ENCODE measurements around the gene CPLANE1. TPM values are rescaled to one million over a fixed set of nuclear protein-coding genes. Genes with fewer than 3 reads are reported as not detected.

Gene CPLANE1
- total and polyA plus RNA-seq, 2 donors (not counting 3 experiments of a cell fraction or from before 2014, with no cell fraction given), result 4.6 to 21.5 TPM

GRCh38 chr5:37207802-37208201 is 41.4 kb downstream of the CPLANE1 start:
- Histone ChIP-seq H2AFZ (ENCODE audit: low read depth, low read length) (no peak overlapping the region), H3K27me3 (ENCODE audit: control insufficient read depth in 2 of 2, insufficient read depth in 2 of 2, low read length in 2 of 2) (no peaks in the 10 kb centered on the region), H3K4me2 (ENCODE audit: insufficient read depth, low read length) (no peak overlapping the region), H3K36me3 (ENCODE audit: control insufficient read depth in 2 of 2, extremely low read depth in 1 of 2, insufficient read depth in 2 of 2, low read length in 2 of 2) (peaks cover 3 to 5% of the 10 kb centered on the region in 2 experiments), H3K27ac (ENCODE audit: insufficient read depth, low read depth, low read length) (no peak overlapping the region), H3K9me1 (replicated peaks; ENCODE audit: control insufficient read depth, extremely low read depth, insufficient read depth, low read length) (no peaks in the 10 kb centered on the region), H3K9ac (replicated peaks; ENCODE audit: extremely low read depth, insufficient read depth, low read length) (no peak overlapping the region), H3K9me3 (replicated peaks; ENCODE audit: control insufficient read depth, insufficient read depth, low read length) (no peaks in the 10 kb centered on the region), H3K4me1 (ENCODE audit: control insufficient read depth, extremely low read depth, insufficient read depth, low read length) (no peaks in the 10 kb centered on the region), H4K20me1 (replicated peaks; ENCODE audit: control insufficient read depth, extremely low read depth, insufficient read depth, low read length) (no peaks in the 10 kb centered on the region), H3K4me3 (replicated peaks in 1 of 3; ENCODE audit: insufficient read depth in 1 of 3, low read depth in 1 of 3, low read length in 3 of 3) (no peak overlapping the region), H3K79me2 (ENCODE audit: control insufficient read depth, insufficient read depth, low read length) (no peaks in the 10 kb centered on the region)
- ChIA-PET CTCF (interaction anchor here (1.1 kb wide), 1 partner anchor 10 kb away, joined by 4 read pairs; no protein-coding TSS in a partner anchor), POLR2A (no interaction called here)
- DNase-seq (ENCODE audit: low read depth, low spot score) (no peak), FAIRE-seq (no peak)
- no TSS peak for BruUV-seq (replicated peaks)
- dilution Hi-C loops (cut with MboI; ENCODE audit: extremely low pct_ligation_motif_present, low sequenced_read_pairs) (no loop called here), intact Hi-C loops (cut with micrococcal nuclease) (no loop called here)
- TF ChIP-seq FOS (IDR thresholded peaks at IDR 0.05; ENCODE audit: borderline replicate concordance, insufficient read depth, low read length) (no peak), MAX (IDR thresholded peaks at IDR 0.05; ENCODE audit: insufficient read depth, insufficient read length) (no peak)

GRCh38 chr5:37206736-37207135 is 42.4 kb downstream of the CPLANE1 start:
- DNase-seq (ENCODE audit: low read depth, low spot score), result no peak
- intact Hi-C loops (cut with micrococcal nuclease), result no loop called here
- Histone ChIP-seq H3K9me1 (replicated peaks; ENCODE audit: control insufficient read depth, extremely low read depth, insufficient read depth, low read length) (no peaks in the 10 kb centered on the region), H3K27ac (ENCODE audit: insufficient read depth, low read depth, low read length) (no peak overlapping the region), H2AFZ (ENCODE audit: low read depth, low read length) (no peak overlapping the region), H3K36me3 (ENCODE audit: control insufficient read depth in 2 of 2, extremely low read depth in 1 of 2, insufficient read depth in 2 of 2, low read length in 2 of 2) (peaks cover 3 to 5% of the 10 kb centered on the region in 2 experiments), H3K9ac (replicated peaks; ENCODE audit: extremely low read depth, insufficient read depth, low read length) (no peak overlapping the region), H3K27me3 (ENCODE audit: control insufficient read depth in 2 of 2, insufficient read depth in 2 of 2, low read length in 2 of 2) (no peaks in the 10 kb centered on the region), H3K79me2 (ENCODE audit: control insufficient read depth, insufficient read depth, low read length) (no peaks in the 10 kb centered on the region), H3K4me1 (ENCODE audit: control insufficient read depth, extremely low read depth, insufficient read depth, low read length) (no peaks in the 10 kb centered on the region), H3K4me2 (ENCODE audit: insufficient read depth, low read length) (no peak overlapping the region), H3K9me3 (replicated peaks; ENCODE audit: control insufficient read depth, insufficient read depth, low read length) (no peaks in the 10 kb centered on the region), H3K4me3 (replicated peaks in 1 of 3; ENCODE audit: insufficient read depth in 1 of 3, low read depth in 1 of 3, low read length in 3 of 3) (no peak overlapping the region), H4K20me1 (replicated peaks; ENCODE audit: control insufficient read depth, extremely low read depth, insufficient read depth, low read length) (no peaks in the 10 kb centered on the region)
- ChIA-PET POLR2A (no interaction called here), CTCF (interaction anchor here (1.1 kb wide), 1 partner anchor 11 kb away, joined by 4 read pairs; no protein-coding TSS in a partner anchor)
- TF ChIP-seq GATA2 (IDR thresholded peaks at IDR 0.05; ENCODE audit: insufficient read depth, insufficient read length, low read depth, low read length) (no peak), POLR2A (IDR thresholded peaks at IDR 0.05; ENCODE audit: low read depth, low read length) (no peak), MAX (IDR thresholded peaks at IDR 0.05; ENCODE audit: insufficient read depth, insufficient read length) (no peak), POLR2AphosphoS5 (IDR thresholded peaks at IDR 0.05; ENCODE audit: insufficient read depth, low read depth, low read length) (no peak), EZH2 (IDR thresholded peaks at IDR 0.05; ENCODE audit: borderline replicate concordance, low read depth, low read length, severe bottlenecking) (no peak), CTCF (IDR thresholded peaks at IDR 0.05; ENCODE audit: extremely low read depth in 1 of 2, insufficient read depth in 1 of 2, low read depth in 1 of 2, low read length in 2 of 2) (no peak), MYC (IDR thresholded peaks at IDR 0.05; ENCODE audit: low read depth, low read length) (no peak), JUN (IDR thresholded peaks at IDR 0.05; ENCODE audit: borderline replicate concordance, insufficient read depth, insufficient read length, low read depth) (no peak), FOS (IDR thresholded peaks at IDR 0.05; ENCODE audit: borderline replicate concordance, insufficient read depth, low read length) (no peak)
- no TSS peak for BruUV-seq (replicated peaks)
- no peak for FAIRE-seq
- dilution Hi-C loops (cut with MboI; ENCODE audit: extremely low pct_ligation_motif_present, low sequenced_read_pairs), result no loop called here
